ENCODE results near the gene AGBL1.

AGBL1 gene

GRCh38 chr15:86255247-86255646 lies 175.6 kb downstream of the AGBL1 start:
- no peak for FAIRE-seq

DNA sequence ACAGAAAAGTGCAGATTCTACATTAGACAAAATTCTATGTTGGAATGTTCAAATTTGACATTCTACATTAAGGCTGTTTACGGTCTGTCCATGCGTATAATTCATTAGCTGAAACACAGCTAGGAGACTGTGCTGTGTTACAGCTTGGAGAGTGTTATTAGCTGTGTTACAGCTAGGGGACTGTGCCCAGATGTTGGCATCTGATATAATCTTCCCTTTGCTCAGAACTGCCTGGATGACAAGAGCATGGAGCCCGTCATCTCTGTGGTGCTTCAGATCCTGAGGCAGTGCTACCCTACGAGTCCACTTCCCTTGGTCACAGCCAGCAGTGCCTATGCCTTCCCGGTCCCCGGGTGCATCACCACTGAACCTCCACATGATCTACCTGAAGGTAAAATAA lies 177.0 kb downstream of the AGBL1 start:
- no peak for FAIRE-seq

GRCh38 chr15:86259589-86259988 lies 179.9 kb downstream of the AGBL1 start:
- FAIRE-seq, result no peak

DNA sequence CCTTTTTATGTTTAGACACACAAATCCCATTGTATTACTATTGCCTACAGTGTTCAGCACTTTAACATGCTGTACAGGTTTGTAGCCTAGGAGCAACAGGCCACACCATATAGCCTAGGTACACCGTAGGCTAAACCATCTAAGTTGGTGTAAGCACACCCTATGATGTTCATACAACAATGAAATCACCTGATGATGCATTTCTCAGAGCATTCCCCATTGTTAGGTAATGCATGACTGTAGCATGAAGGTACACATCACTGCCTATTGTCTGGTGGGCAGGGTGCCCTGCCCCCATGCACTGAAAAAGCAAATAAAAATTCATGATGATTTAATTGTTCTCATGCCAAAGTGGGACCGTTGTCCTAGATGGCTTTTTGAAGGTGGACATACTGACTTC lies 183.6 kb downstream of the AGBL1 start:
- no peak for FAIRE-seq

GRCh38 chr15:86266896-86267484 lies 187.3 kb downstream of the AGBL1 start:
- no peak for FAIRE-seq

GRCh38 chr15:86267892-86268291 lies 188.2 kb downstream of the AGBL1 start:
- no peak for FAIRE-seq

DNA sequence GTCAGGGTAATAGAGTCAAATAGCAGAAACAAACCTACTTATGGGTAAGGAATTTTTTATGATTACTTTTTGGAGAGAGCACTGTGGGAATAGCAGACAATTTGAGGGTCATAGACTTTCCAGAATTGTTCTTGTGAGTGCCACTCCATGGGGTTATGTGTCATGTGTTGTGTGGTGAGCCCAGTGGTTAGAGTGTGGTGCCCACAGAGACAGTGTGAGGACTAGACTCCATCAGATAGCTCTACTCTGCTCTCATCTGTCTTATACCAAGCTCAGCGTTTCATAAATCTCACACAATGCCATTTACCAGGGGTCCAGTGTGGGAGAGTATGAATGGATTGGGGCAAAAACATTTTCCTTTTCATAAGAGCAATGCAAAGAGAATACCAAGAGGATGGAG lies 188.9 kb downstream of the AGBL1 start:
- no peak for FAIRE-seq

GRCh38 chr15:86273309-86273708 lies 193.6 kb downstream of the AGBL1 start:
- FAIRE-seq, result no peak

DNA sequence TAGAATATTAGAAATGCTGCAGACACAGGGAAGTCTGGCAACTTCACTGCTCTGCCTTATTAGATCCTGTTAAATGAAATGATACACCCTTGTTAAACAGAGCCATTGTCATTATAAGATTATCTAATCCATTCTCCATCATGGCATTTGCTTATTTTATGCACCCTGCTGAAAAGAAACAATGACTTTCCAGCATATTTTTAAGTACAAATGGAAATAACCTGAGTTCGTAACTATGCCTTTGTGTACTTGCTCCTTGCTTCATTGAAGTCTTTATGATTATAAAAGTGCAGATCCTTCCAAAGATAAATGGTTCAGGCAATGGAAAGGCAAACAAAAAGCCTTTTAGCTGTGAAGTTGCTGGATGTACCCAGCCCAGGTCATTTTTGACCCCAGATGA lies 195.7 kb downstream of the AGBL1 start:
- no peak for FAIRE-seq

GRCh38 chr15:86278586-86278985 lies 198.9 kb downstream of the AGBL1 start:
- no peak for FAIRE-seq

GRCh38 chr15:86284635-86285034 lies 205.0 kb downstream of the AGBL1 start:
- no peak for FAIRE-seq

GRCh38 chr15:86295511-86295910 lies 215.8 kb downstream of the AGBL1 start:
- no peak for FAIRE-seq

GRCh38 chr15:86296769-86297168 lies 217.1 kb downstream of the AGBL1 start:
- no peak for FAIRE-seq

DNA sequence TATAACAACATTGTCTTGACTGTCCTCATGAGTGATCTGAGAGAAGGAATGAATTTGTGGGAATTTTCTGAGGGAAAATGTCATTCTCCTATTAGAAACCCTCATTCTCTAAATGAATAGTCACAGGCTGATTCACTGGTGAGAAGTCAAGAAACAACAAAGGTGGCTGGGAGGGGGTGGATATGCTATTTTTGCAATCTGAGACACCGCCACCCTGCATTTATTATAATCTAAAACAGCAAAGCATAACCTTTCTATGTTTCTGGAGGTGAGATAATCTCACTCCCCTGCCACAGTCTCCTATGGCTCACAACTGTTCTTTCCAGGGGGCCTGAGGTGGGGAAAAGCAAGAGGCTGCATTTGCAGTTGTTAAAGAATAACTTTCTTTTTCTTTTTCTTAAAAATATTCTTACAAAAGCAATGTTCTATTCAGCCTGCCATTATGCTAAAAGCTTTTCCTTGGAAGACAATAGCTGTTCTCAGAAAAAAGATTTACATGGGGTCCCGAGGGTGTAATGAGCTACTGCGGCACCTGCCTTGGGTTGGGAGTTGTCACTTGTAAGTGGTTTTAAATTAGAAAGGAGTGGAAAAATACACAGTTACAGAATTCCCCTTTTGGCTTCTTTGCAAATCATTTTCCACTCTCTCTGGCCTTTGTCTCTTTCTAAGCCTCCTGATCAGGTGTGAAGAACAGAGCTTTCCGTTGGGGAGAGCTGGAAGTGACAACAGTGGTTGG lies 220.9 kb downstream of the AGBL1 start:
- no peak for FAIRE-seq

- FAIRE-seq, result no peak
These were observed 232.1 kb downstream of the AGBL1 start for GRCh38 chr15:86311568-86312280.

GRCh38 chr15:86312486-86312885 lies 232.8 kb downstream of the AGBL1 start:
- FAIRE-seq, result no peak

- FAIRE-seq, result no peak
These were observed 236.5 kb downstream of the AGBL1 start for GRCh38 chr15:86316216-86316615.

- FAIRE-seq, result no peak
These were observed 237.2 kb downstream of the AGBL1 start for GRCh38 chr15:86316726-86317383.

- FAIRE-seq, result no peak
These were observed 237.7 kb downstream of the AGBL1 start for GRCh38 chr15:86317384-86317740.

- no peak for FAIRE-seq
These were observed 243.0 kb downstream of the AGBL1 start for GRCh38 chr15:86322629-86323028.

GRCh38 chr15:86327230-86327865 lies 247.7 kb downstream of the AGBL1 start:
- FAIRE-seq, result no peak

- FAIRE-seq, result no peak
These were observed 249.0 kb downstream of the AGBL1 start for GRCh38 chr15:86328658-86329057.
